ENCODE measurements around the gene NOL3.

Gene NOL3

GRCh38 chr16:67158637-67159600, 11.4 kb upstream of the NOL3 start:
- DNase-seq, result peak; percentile 93
- H3K4me1 Mint-ChIP-seq, result peaks cover 59% of the 10 kb centered on the region
- peaks cover 47% of the 10 kb centered on the region for H3K36me3 Mint-ChIP-seq
- H3K27me3 Mint-ChIP-seq, result peaks cover 35% of the 10 kb centered on the region
- peak overlapping the region; percentile 100 for H3K27ac Mint-ChIP-seq
- H3K4me3 Mint-ChIP-seq, result peak overlapping the region; percentile 94
- CTCF ChIA-PET, result interaction anchor here (0.6 to 8.7 kb wide), 10 partner anchors 10 to 206 kb away, joined by 3 to 163 read pairs (median 4); partner anchors contain the start of genes MATCAP1 and NOL3
- no peaks in the 10 kb centered on the region for H3K9me3 Mint-ChIP-seq

GRCh38 chr16:67161595-67162058, 8.7 kb upstream of the NOL3 start:
- Mint-ChIP-seq H3K4me3 (peak overlapping the region; percentile 94), H3K27me3 (peaks cover 58% of the 10 kb centered on the region), H3K36me3 (peaks cover 46% of the 10 kb centered on the region), H3K27ac (peak overlapping the region; percentile 21), H3K4me1 (peaks cover 64% of the 10 kb centered on the region), H3K9me3 (no peaks in the 10 kb centered on the region)
- no peak for DNase-seq
- CTCF ChIA-PET, result interaction anchor here (1.2 to 2.6 kb wide), 4 partner anchors 13 to 26 kb away, joined by 4 to 14 read pairs (median 8); no protein-coding TSS in a partner anchor

GRCh38 chr16:67162506-67163163, 7.7 kb upstream of the NOL3 start:
- Mint-ChIP-seq H3K9me3 (no peaks in the 10 kb centered on the region), H3K4me3 (peak overlapping the region; percentile 94), H3K27ac (peak overlapping the region; percentile 79), H3K4me1 (peaks cover 59% of the 10 kb centered on the region), H3K36me3 (peaks cover 47% of the 10 kb centered on the region), H3K27me3 (peaks cover 68% of the 10 kb centered on the region)
- no peak for DNase-seq
- CTCF ChIA-PET, result interaction anchor here (1.1 to 2.6 kb wide), 7 partner anchors 7 to 145 kb away, joined by 3 to 14 read pairs (median 5); no protein-coding TSS in a partner anchor

GRCh38 chr16:67163164-67163998, 7.0 kb upstream of the NOL3 start:
- Mint-ChIP-seq H3K27me3 (peaks cover 75% of the 10 kb centered on the region), H3K4me3 (peak overlapping the region; percentile 94), H3K36me3 (peaks cover 42% of the 10 kb centered on the region), H3K9me3 (no peaks in the 10 kb centered on the region), H3K4me1 (peaks cover 54% of the 10 kb centered on the region), H3K27ac (peak overlapping the region; percentile 80)
- DNase-seq, result peak; percentile 79
- CTCF ChIA-PET, result interaction anchor here (1.1 to 2.6 kb wide), 7 partner anchors 8 to 146 kb away, joined by 3 to 14 read pairs (median 5); no protein-coding TSS in a partner anchor

GRCh38 chr16:67163999-67164558, 6.3 kb upstream of the NOL3 start:
- Mint-ChIP-seq H3K36me3 (peaks cover 41% of the 10 kb centered on the region), H3K27ac (peak overlapping the region; percentile 67), H3K9me3 (no peaks in the 10 kb centered on the region), H3K4me1 (peaks cover 54% of the 10 kb centered on the region), H3K27me3 (peaks cover 82% of the 10 kb centered on the region), H3K4me3 (peak overlapping the region; percentile 94)
- no peak for DNase-seq
- CTCF ChIA-PET, result interaction anchor here (1.1 to 2.6 kb wide), 7 partner anchors 9 to 147 kb away, joined by 3 to 14 read pairs (median 4); no protein-coding TSS in a partner anchor

- Mint-ChIP-seq H3K27me3 (peaks cover 88% of the 10 kb centered on the region), H3K27ac (peak within 1 kb of the TSS; percentile 80), H3K36me3 (peaks cover 42% of the 10 kb centered on the region), H3K4me1 (peaks cover 58% of the 10 kb centered on the region), H3K4me3 (peak within 1 kb of the TSS; percentile 94), H3K9me3 (no peaks in the 10 kb centered on the region)
- DNase-seq, result peak; percentile 56
- CTCF ChIA-PET, result interaction anchor here (1.4 kb wide), 1 partner anchor 9 kb away, joined by 4 read pairs; no protein-coding TSS in a partner anchor
These were observed 5.7 kb upstream of the NOL3 start, which contains the start of gene HSF4 for GRCh38 chr16:67164599-67165061. Gene HSF4, plus strand, starts transcription at chr16:67164745. Its CDS starts 67 bp downstream, at chr16:67164812.

- H3K36me3 Mint-ChIP-seq, result peaks cover 44% of the 10 kb centered on the region
- peaks cover 96% of the 10 kb centered on the region for H3K27me3 Mint-ChIP-seq
- no peaks in the 10 kb centered on the region for H3K9me3 Mint-ChIP-seq
- peak overlapping the region; percentile 67 for H3K4me3 Mint-ChIP-seq
- peak overlapping the region; percentile 77 for H3K27ac Mint-ChIP-seq
- peaks cover 64% of the 10 kb centered on the region for H3K4me1 Mint-ChIP-seq
- CTCF ChIA-PET, result interaction anchor here (1.4 kb wide), 1 partner anchor 10 kb away, joined by 4 read pairs; no protein-coding TSS in a partner anchor
- DNase-seq, result no peak
These were observed 4.9 kb upstream of the NOL3 start for GRCh38 chr16:67165121-67166078.

- CTCF ChIA-PET, result no interaction called here
- peak overlapping the region; percentile 67 for H3K4me3 Mint-ChIP-seq
- no peaks in the 10 kb centered on the region for H3K9me3 Mint-ChIP-seq
These were observed 4.2 kb upstream of the NOL3 start for GRCh38 chr16:67166110-67166547.

GRCh38 chr16:67166598-67167168, 3.7 kb upstream of the NOL3 start:
- H3K4me3 Mint-ChIP-seq, result peak overlapping the region; percentile 67

More at GRCh38 chr16:67166110-67166547, 4.2 kb upstream of the NOL3 start:
- H3K36me3 Mint-ChIP-seq, result peaks cover 41% of the 10 kb centered on the region
- no peak for DNase-seq
- peaks cover 68% of the 10 kb centered on the region for H3K4me1 Mint-ChIP-seq
- peaks cover 97% of the 10 kb centered on the region for H3K27me3 Mint-ChIP-seq
- H3K27ac Mint-ChIP-seq, result no peak overlapping the region

GRCh38 chr16:67167588-67167987, 2.8 kb upstream of the NOL3 start:
- H3K4me1 Mint-ChIP-seq, result peaks cover 66% of the 10 kb centered on the region
- H3K27ac Mint-ChIP-seq, result no peak overlapping the region
- no peaks in the 10 kb centered on the region for H3K9me3 Mint-ChIP-seq
- CTCF ChIA-PET, result interaction anchor here (1.0 to 4.1 kb wide), 2 partner anchors 10 kb away, joined by 3 to 16 read pairs; no protein-coding TSS in a partner anchor
- peaks cover 100% of the 10 kb centered on the region for H3K27me3 Mint-ChIP-seq
- H3K4me3 Mint-ChIP-seq, result no peak overlapping the region
- peaks cover 42% of the 10 kb centered on the region for H3K36me3 Mint-ChIP-seq
- no peak for DNase-seq

More at GRCh38 chr16:67166598-67167168, 3.7 kb upstream of the NOL3 start:
- Mint-ChIP-seq H3K36me3 (peaks cover 47% of the 10 kb centered on the region), H3K27ac (no peak overlapping the region), H3K4me1 (peaks cover 70% of the 10 kb centered on the region), H3K9me3 (no peaks in the 10 kb centered on the region), H3K27me3 (peaks cover 99% of the 10 kb centered on the region)
- CTCF ChIA-PET, result no interaction called here
- DNase-seq, result no peak

GRCh38 chr16:67169011-67169451, 1.3 kb upstream of the NOL3 start:
- H3K27ac Mint-ChIP-seq, result no peak overlapping the region
- H3K27me3 Mint-ChIP-seq, result peaks cover 100% of the 10 kb centered on the region
- H3K9me3 Mint-ChIP-seq, result no peaks in the 10 kb centered on the region
- H3K4me3 Mint-ChIP-seq, result no peak overlapping the region
- H3K36me3 Mint-ChIP-seq, result peaks cover 44% of the 10 kb centered on the region
- peaks cover 72% of the 10 kb centered on the region for H3K4me1 Mint-ChIP-seq
- no peak for DNase-seq
- CTCF ChIA-PET, result interaction anchor here (1.0 to 4.9 kb wide), 6 partner anchors 9 to 151 kb away, joined by 3 to 23 read pairs (median 16); partner anchors contain the start of genes FBXL8 and TRADD

Measured in activated naive CD4-positive, alpha-beta T cell treated with anti-CD3 and anti-CD28 coated beads, Interleukin-2, amount 10 ng/mL, durations not matched to agents 7 days and 5 days (primary cell).